H1 (cell line): ENCODE measurements around the gene MRPL20. TPM values are rescaled to one million over a fixed set of nuclear protein-coding genes. Genes with fewer than 3 reads are reported as not detected.

Experiments
- CTCF ChIA-PET: fragments of 300-600 bp; sonication (Branson Sonifier 250); formaldehyde crosslinking; loops from one replicate; lab custom pipeline; 2021; ENCODE audit not compliant: partially characterized antibody; lab: Charles Lee
- POLR2A ChIA-PET: fragments of 300-600 bp; sonication (Branson Sonifier 250); formaldehyde crosslinking; loops from one replicate; lab custom pipeline; 2021; ENCODE audit warnings: inconsistent platforms; ENCODE audit not compliant: partially characterized antibody; lab: Charles Lee
- DNase-seq, 2 experiments: peaks; one replicate each; pipeline versions ENCODE4 v3.0.0 to v3.0.0-alpha.2; 2010 to 2022; ENCODE audit warnings: low spot score in 2 of 2, low read depth in 1 of 2, mixed read lengths in 1 of 2
- FAIRE-seq: peaks from 2 replicates; lab custom pipeline; 2011; peaks lifted over from hg19 to GRCh38; lab: Jason Lieb, UNC
- H2AFZ ChIP-seq: 2 replicates; pipeline ENCODE4 v1.8.1; 2012; ENCODE audit warnings: low read length, inconsistent platforms
- H2AK5ac ChIP-seq: 2 replicates; pipeline ENCODE4 v1.6.1; 2013; ENCODE audit warnings: low read depth, low read length
- H2BK120ac ChIP-seq: replicated peaks from 2 replicates; pipeline ENCODE3; 2013; ENCODE audit warnings: low read depth, low read length, inconsistent platforms
- H2BK12ac ChIP-seq: 2 replicates; pipeline ENCODE4 v1.6.1; 2013; ENCODE audit warnings: low read depth, low read length
- H2BK15ac ChIP-seq: 2 replicates; pipeline ENCODE4 v1.6.1; 2013; ENCODE audit warnings: low read length
- H2BK20ac ChIP-seq: 2 replicates; pipeline ENCODE4 v1.6.1; 2013; ENCODE audit warnings: low read length
- H2BK5ac ChIP-seq: 2 replicates; pipeline ENCODE4 v1.6.1; 2013; ENCODE audit warnings: low read depth, low read length
- H3K14ac ChIP-seq: 2 replicates; pipeline ENCODE4 v1.6.1; 2013; ENCODE audit warnings: inconsistent platforms; ENCODE audit not compliant: insufficient read length
- H3K18ac ChIP-seq: 2 replicates; pipeline ENCODE4 v1.6.1; 2013; ENCODE audit warnings: low read length; ENCODE audit errors: extremely low read depth
- H3K23ac ChIP-seq: 2 replicates; pipeline ENCODE4 v1.6.1; 2013; ENCODE audit warnings: inconsistent platforms; ENCODE audit not compliant: insufficient read length
- H3K23me2 ChIP-seq: 2 replicates; pipeline ENCODE4 v1.6.1; 2013; ENCODE audit warnings: low read depth, low read length
- H3K27ac ChIP-seq: 2 replicates; pipeline ENCODE4 v1.6.1; 2011; ENCODE audit warnings: low read depth, low read length, inconsistent platforms
- H3K27me3 ChIP-seq, 4 experiments: replicated peaks in 1 of 4; 1 replicate in 1 of 4; 2 replicates in 3 of 4; pipeline versions ENCODE4 v1.6.1 to v1.8.1; 2011 to 2013; ENCODE audit warnings: low read length in 3 of 4, mild to moderate bottlenecking in 3 of 4, inconsistent platforms in 2 of 4, mixed read lengths in 2 of 4, moderate library complexity in 1 of 4; ENCODE audit not compliant: control insufficient read depth in 3 of 4, insufficient read depth in 3 of 4; ENCODE audit errors: extremely low read depth in 1 of 4
- H3K36me3 ChIP-seq, 4 experiments: 2 replicates each; pipeline versions ENCODE4 v1.6.1 to v1.8.1; 2011 to 2013; ENCODE audit warnings: mild to moderate bottlenecking in 4 of 4, low read length in 3 of 4, moderate library complexity in 2 of 4, control low read depth in 1 of 4, inconsistent platforms in 1 of 4; ENCODE audit not compliant: insufficient read depth in 4 of 4, control insufficient read depth in 2 of 4
- H3K4ac ChIP-seq: replicated peaks from 2 replicates; pipeline ENCODE3; 2013; ENCODE audit warnings: low read length, low read depth, mixed read lengths, inconsistent platforms; ENCODE audit not compliant: insufficient read length
- H3K4me1 ChIP-seq, 4 experiments: replicated peaks in 1 of 4; 1 replicate in 1 of 4; 2 replicates in 3 of 4; pipeline versions ENCODE4 v1.6.1 to v1.8.1; 2011 to 2013; ENCODE audit warnings: low read length in 3 of 4, inconsistent platforms in 2 of 4, mixed read lengths in 1 of 4; ENCODE audit not compliant: insufficient read depth in 4 of 4, control insufficient read depth in 3 of 4
- H3K4me2 ChIP-seq, 2 experiments: 2 replicates each; pipeline versions ENCODE4 v1.6.1 to v1.8.1; 2011 to 2013; ENCODE audit warnings: low read depth in 2 of 2, low read length in 2 of 2, control low read depth in 1 of 2, inconsistent platforms in 1 of 2, mild to moderate bottlenecking in 1 of 2; ENCODE audit not compliant: insufficient read depth in 1 of 2
- H3K4me3 ChIP-seq, 4 experiments: fragments of 200-600, 300-600 bp in 1 of 4; sonication (generic), shearing (Covaris generic), sonication (Bioruptor Twin) in 1 of 4; 2 replicates each; pipeline versions ENCODE4 v1.5.1 to v1.8.1; 2011 to 2016; ENCODE audit warnings: low read length in 4 of 4, low read depth in 3 of 4, control low read depth in 2 of 4, inconsistent platforms in 2 of 4, mild to moderate bottlenecking in 2 of 4, mixed read lengths in 1 of 4, moderate library complexity in 1 of 4; ENCODE audit not compliant: insufficient read depth in 2 of 4; ENCODE audit errors: extremely low read depth in 1 of 4
- H3K56ac ChIP-seq: replicated peaks from 2 replicates; pipeline ENCODE3; 2013; ENCODE audit warnings: low read depth, mild to moderate bottlenecking, mixed read lengths, low read length, inconsistent platforms; ENCODE audit not compliant: insufficient read length
- H3K79me1 ChIP-seq: 2 replicates; pipeline ENCODE4 v1.6.1; 2013; ENCODE audit warnings: low read depth, low read length, control low read depth
- H3K79me2 ChIP-seq, 2 experiments: 2 replicates each; pipeline versions ENCODE4 v1.6.1 to v1.8.1; 2012 to 2013; ENCODE audit warnings: low read length in 2 of 2, mild to moderate bottlenecking in 2 of 2, inconsistent platforms in 1 of 2; ENCODE audit not compliant: insufficient read depth in 2 of 2, control insufficient read depth in 1 of 2
- H3K9ac ChIP-seq, 4 experiments: replicated peaks in 1 of 4; 1 replicate in 1 of 4; 2 replicates in 3 of 4; pipeline versions ENCODE4 v1.6.1 to v1.8.1; 2011 to 2013; ENCODE audit warnings: low read depth in 3 of 4, low read length in 3 of 4, control low read depth in 2 of 4, mild to moderate bottlenecking in 2 of 4, moderate library complexity in 2 of 4, inconsistent platforms in 1 of 4; ENCODE audit errors: extremely low read depth in 1 of 4
- H3K9me3 ChIP-seq, 2 experiments: 2 replicates each; pipeline versions ENCODE4 v1.6.1 to v1.8.1; 2012 to 2013; ENCODE audit warnings: mild to moderate bottlenecking in 2 of 2, moderate library complexity in 2 of 2, control low read depth in 1 of 2, inconsistent platforms in 1 of 2, low read depth in 1 of 2, low read length in 1 of 2, mixed read lengths in 1 of 2; ENCODE audit not compliant: insufficient read depth in 2 of 2
- H4K20me1 ChIP-seq, 2 experiments: replicated peaks in 1 of 2; 2 replicates each; pipeline versions ENCODE3 to v1.8.1; 2011 to 2013; ENCODE audit warnings: inconsistent platforms in 2 of 2, low read length in 2 of 2, mild to moderate bottlenecking in 1 of 2; ENCODE audit not compliant: insufficient read depth in 2 of 2, control insufficient read depth in 1 of 2
- H4K5ac ChIP-seq: 2 replicates; pipeline ENCODE4 v1.6.1; 2013; ENCODE audit warnings: low read length, low read depth, mixed read lengths, inconsistent platforms; ENCODE audit not compliant: insufficient read length
- H4K8ac ChIP-seq: 2 replicates; pipeline ENCODE4 v1.8.0; 2013; ENCODE audit warnings: mild to moderate bottlenecking, moderate library complexity, low read length, inconsistent platforms; ENCODE audit not compliant: insufficient read depth; ENCODE audit errors: extremely low read depth
- H4K91ac ChIP-seq: replicated peaks from 2 replicates; pipeline ENCODE3; 2013; ENCODE audit warnings: low read length, mixed read lengths, inconsistent platforms; ENCODE audit not compliant: insufficient read length
- EGR1 ChIP-seq: IDR thresholded peaks from 2 replicates; pipeline ENCODE4 v1.6.1; 2011; ENCODE audit warnings: low read depth, low read length, borderline replicate concordance
- POLR2A ChIP-seq, 2 experiments: IDR thresholded peaks; 1 replicate in 1 of 2; 2 replicates in 1 of 2; pipeline ENCODE4 v1.6.1; 2011; ENCODE audit warnings: low read depth in 2 of 2, low read length in 2 of 2, mild to moderate bottlenecking in 2 of 2; ENCODE audit errors: control extremely low read depth in 1 of 2
- WGBS, 2 experiments: shearing (Covaris generic) in 1 of 2; methylation state at CpG; one replicate each; pipeline versions ENCODE4 v1.1.6 to v1.1.7; 2013 to 2015; ENCODE audit warnings: low lambda C conversion rate in 2 of 2, mixed read lengths in 2 of 2, inconsistent platforms in 1 of 2, low coverage in 1 of 2, missing lambda C conversion rate in 1 of 2; ENCODE audit not compliant: insufficient replicate concordance in 2 of 2, insufficient coverage in 1 of 2, insufficient read length in 1 of 2; ENCODE audit errors: extremely low coverage in 1 of 2, missing lambda C conversion rate in 1 of 2; 5-methylcytosine and 5-hydroxymethylcytosine counted together
- polyA plus RNA-seq, 7 experiments: library from polyadenylated mRNA; depleted of rRNA in 3 of 7; stranded (reverse) in 5 of 7; unstranded in 2 of 7; fragments of >200 nt in 5 of 7; fragments of 200-250 nt in 2 of 7; gene quantifications; 1 replicate in 5 of 7; 2 replicates in 1 of 7; 4 replicates in 1 of 7; pipeline versions ENCODE4 v1.2.1 to v1.2.3, GENCODE V29; 2011 to 2013; ENCODE audit warnings: missing spikeins in 2 of 7, mixed read lengths in 2 of 7
- total RNA-seq: library from RNA; stranded (reverse); fragmentation: NEBNext Ultra II Directional; extraction: Animal tissue kit (Norgen Biotek cat#: 25700); gene quantifications from 2 replicates; pipeline ENCODE4 v1.2.1, GENCODE V29; 2021

Gene MRPL20
- total and polyA plus RNA-seq, 2 of the 8 experiments (the other 6 are each of a cell fraction or from before 2014, with no cell fraction given), result 126 to 151 TPM

- Histone ChIP-seq H3K36me3 (no peaks in the 10 kb centered on the region; a peak in 1 of 8 replicates), H4K91ac (peak overlapping the region; percentile 79), H2AK5ac (peak overlapping the region; percentile 93; the same call in 1 of the 2 replicates), H2BK20ac (peak overlapping the region; percentile 72; the same call in 1 of the 2 replicates), H3K9me3 (peaks cover 0 to 3% of the 10 kb centered on the region in 2 experiments; a peak in 1 of 4 replicates), H2BK5ac (peak overlapping the region; percentile 95; the same call in 1 of the 2 replicates), H3K4me3 (no peak overlapping the region), H4K20me1 (peaks cover 2 to 5% of the 10 kb centered on the region in 2 experiments), H3K79me1 (no peaks in the 10 kb centered on the region), H3K23me2 (peaks cover 20% of the 10 kb centered on the region; the same call in 1 of the 2 replicates), H3K27ac (no peak overlapping the region), H3K4ac (peak overlapping the region; percentile 82), H3K14ac (no peak overlapping the region), H3K18ac (no peak overlapping the region), H2BK12ac (peak overlapping the region; percentile 97; the same call in 1 of the 2 replicates), H2BK120ac (peak overlapping the region; percentile 73), H2BK15ac (peak overlapping the region; percentile 88; the same call in 1 of the 2 replicates), H3K9ac (no peak overlapping the region), H3K56ac (no peak overlapping the region), H3K23ac (no peak overlapping the region), H3K79me2 (peaks cover 0 to 6% of the 10 kb centered on the region in 2 experiments; a peak in 1 of 4 replicates), H4K8ac (peak overlapping the region; percentile 57; the same call in 1 of the 2 replicates), H4K5ac (peak overlapping the region; percentile 29), H3K4me1 (peaks cover 0 to 57% (median 42%) of the 10 kb centered on the region in 4 experiments; a peak in 6 of 7 replicates), H2AFZ (no peak overlapping the region), H3K4me2 (no peak overlapping the region), H3K27me3 (peaks cover 0 to 3% (median 0%) of the 10 kb centered on the region in 4 experiments; a peak in 2 of 7 replicates)
- DNase-seq (peak in 1 of 2 experiments; percentile 70), FAIRE-seq (no peak)
- WGBS, 2 experiments, result 77% methylated on average over 5 of the region's 5 CpGs; no CpG with 5 or more reads in 1 of the 2 experiments
- CTCF ChIA-PET, result interaction anchor here (1.4 to 4.4 kb wide), 3 partner anchors 8 to 30 kb away, joined by 4 to 36 read pairs (median 6); no protein-coding TSS in a partner anchor
- TF ChIP-seq POLR2A (IDR thresholded peaks at IDR 0.05; ENCODE audit: control extremely low read depth in 1 of 2, low read depth in 2 of 2, low read length in 2 of 2) (peak in 1 of 2 experiments; percentile 46; a peak in 1 of 3 replicates), EGR1 (no peak)
- POLR2A ChIA-PET, result interaction anchor here (1.1 to 22.9 kb wide), 5 partner anchors 9 to 78 kb away, joined by 3 to 515 read pairs (median 18); partner anchors contain the start of genes ANKRD65, CCNL2 and MRPL20
These were observed 24.8 kb upstream of the MRPL20 start for GRCh38 chr1:1431845-1432273.
